ENCODE measurements around the gene ARHGEF10L.
"Not testable (repeated sequence)": the region's sequence is repeated elsewhere in the genome, so short reads cannot be mapped to it uniquely, and the experiment has no call there.

Gene ARHGEF10L

DNA sequence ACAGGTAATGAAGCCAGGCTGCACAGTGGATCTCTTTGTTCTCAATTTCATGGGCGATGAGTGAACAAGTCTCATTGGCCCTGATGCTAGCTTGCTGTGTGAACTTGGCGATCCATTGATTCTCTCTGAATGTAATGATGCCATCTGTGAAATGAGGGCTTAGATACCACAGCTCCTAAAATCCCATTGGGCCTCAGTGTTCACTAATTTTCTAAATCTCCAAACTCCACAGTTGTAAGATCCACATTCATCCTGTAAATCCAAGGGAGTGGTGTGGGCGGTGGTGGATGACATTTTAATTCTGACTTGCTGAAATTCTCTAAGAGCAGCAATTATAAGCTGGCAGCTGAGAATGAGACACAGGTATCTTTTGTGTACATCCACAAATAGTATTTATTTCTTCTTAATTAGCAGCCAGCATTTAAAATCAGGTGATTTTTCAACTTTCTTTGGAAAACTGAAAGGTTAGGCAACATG lies 206.0 kb downstream of the ARHGEF10L start:
- no peak overlapping the region for H3K4me3 ChIP-seq (ENCODE audit: low read depth, low read length)
- TF ChIP-seq CTCF (IDR thresholded peaks at IDR 0.05; ENCODE audit: control insufficient read depth, extremely low read depth, insufficient read depth), result no peak
- DNase-seq (ENCODE audit: low read depth), result no peak

- DNase-seq (ENCODE audit: low read depth); H3K4me3 ChIP-seq (ENCODE audit: low read depth, low read length): not testable (repeated sequence)
Measured at GRCh38 chr1:17746281-17746680, 206.8 kb downstream of the ARHGEF10L start.

DNA sequence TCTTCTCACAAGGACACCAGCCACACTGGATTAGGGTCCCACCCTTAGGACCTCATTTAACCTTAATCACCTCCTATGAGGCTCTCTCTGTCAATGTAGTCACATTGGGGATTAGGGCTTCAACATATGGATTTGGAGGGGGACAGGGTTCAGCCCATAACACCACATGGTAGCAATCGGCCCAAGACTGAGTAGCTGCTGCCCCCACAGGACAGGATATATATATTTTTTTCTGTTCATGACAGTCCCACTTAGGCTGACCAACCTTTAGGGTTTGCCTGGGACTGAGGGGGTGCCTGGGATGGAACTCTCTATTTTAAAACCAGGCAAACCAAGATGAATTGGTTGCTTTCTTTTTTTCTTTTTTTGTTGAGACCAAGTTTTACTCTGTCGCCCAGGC lies 207.4 kb downstream of the ARHGEF10L start:
- no peak for DNase-seq (ENCODE audit: low read depth)
- H3K4me3 ChIP-seq (ENCODE audit: low read depth, low read length), result no peak overlapping the region
- TF ChIP-seq CTCF (IDR thresholded peaks at IDR 0.05; ENCODE audit: control insufficient read depth, extremely low read depth, insufficient read depth), result no peak
